Right lobe of liver (tissue), 6 donors: ENCODE results near the gene NDE1. TPM values are rescaled to one million over a fixed set of nuclear protein-coding genes. Genes with fewer than 3 reads are reported as not detected.
A peak's percentile ranks its signal among the peaks of the same experiment; 100 is the strongest.

Experiments
- ATAC-seq, 4 donors: fragments of 200-7000 bp; cut with Tn5 transposase; one replicate each; pipeline ENCODE4 v1.9.1; 2020; ENCODE audit warnings: mild to moderate bottlenecking in 4 of 4, moderate library complexity in 4 of 4
- DNase-seq, 3 donors: peaks; one replicate each; pipeline ENCODE4 v3.0.0-alpha.2; 2020
- H3K27ac ChIP-seq, 3 donors: fragments of 200-600 bp; one replicate each; pipeline ENCODE4 v1.8.0; 2022
- H3K27me3 ChIP-seq, 2 donors: fragments of 200-600 bp; one replicate each; pipeline ENCODE4 v1.8.0; 2022
- H3K36me3 ChIP-seq, 4 donors: fragments of 200-600 bp; sonication (generic) in 1 of 4; one replicate each; pipeline versions ENCODE4 v1.5.1 to v1.8.0; 2017 to 2022; ENCODE audit warnings: control low read depth in 1 of 4
- H3K4me1 ChIP-seq, 4 donors: fragments of 200-600 bp; sonication (generic) in 1 of 4; one replicate each; pipeline versions ENCODE4 v1.5.1 to v1.8.0; 2017 to 2022; ENCODE audit warnings: control low read depth in 1 of 4
- H3K4me3 ChIP-seq, 3 donors: fragments of 200-600 bp; one replicate each; pipeline ENCODE4 v1.8.0; 2022
- H3K9me3 ChIP-seq, 4 donors: fragments of 200-600 bp; sonication (generic) in 1 of 4; one replicate each; pipeline versions ENCODE4 v1.5.1 to v1.8.0; 2017 to 2022; ENCODE audit warnings: control low read depth in 1 of 4
- CTCF ChIP-seq, 4 donors: fragments of 200-600 bp in 3 of 4; fragments of 450-650 bp in 1 of 4; IDR thresholded peaks; one replicate each; pipeline versions ENCODE4 v1.5.1 to v1.8.0; 2016 to 2022; ENCODE audit warnings: antibody characterized with exemption in 4 of 4, mild to moderate bottlenecking in 2 of 4
- POLR2A ChIP-seq: fragments of 450-650 bp; IDR thresholded peaks from one replicate; pipeline ENCODE4 v1.6.1; 2017; ENCODE audit warnings: antibody characterized with exemption, mild to moderate bottlenecking
- WGBS: methylation state at CpG from one replicate; pipeline ENCODE4 v1.1.6; 2018; ENCODE audit warnings: low coverage, low lambda C conversion rate; ENCODE audit not compliant: insufficient coverage; ENCODE audit errors: missing lambda C conversion rate; 5-methylcytosine and 5-hydroxymethylcytosine counted together
- intact Hi-C, 2 donors: fragments of 100-400 bp; cut with DNase I; formaldehyde crosslinking; loops; one replicate each; pipeline versions ENCODE4 v1.11.2 to v1.14.1; 2022
- total RNA-seq, 6 experiments: library from RNA; depleted of rRNA in 2 of 6; stranded (reverse); fragments of >200 nt in 2 of 6; fragmentation: NEBNext Ultra II Directional in 3 of 6; extraction: Animal tissue kit (Norgen Biotek cat#: 25700) in 3 of 6; gene quantifications; one replicate each; pipeline versions ENCODE4 v1.1.0 to v1.2.4, GENCODE V29; 2016 to 2023
- donor health status: DM: no; HTN: yes; CAD: no.
- donor health status: DM: no; HTN: no; CAD: no.
- donor health status: DM: no; HTN: no; CAD: no.
- donor health status: DM: no; HTN: yes; CAD: no.
- donor health status: DM: no; HTN: yes; CAD: no.

NDE1 gene
- total RNA-seq, 6 experiments from 2014 or later = 3.6 to 10.2 (median 6.9) TPM

GRCh38 chr16:15708096-15708495 lies 58.1 kb downstream of the NDE1 start:
- DNase-seq = no peak
- H3K9me3 ChIP-seq = no peaks in the 10 kb centered on the region
- no peak overlapping the region for H3K27ac ChIP-seq
- no peaks in the 10 kb centered on the region for H3K27me3 ChIP-seq
- peak; percentile 37 to 70 (median 52) for ATAC-seq
- H3K4me3 ChIP-seq = no peak overlapping the region
- intact Hi-C loops = no loop called here
- WGBS = 58% methylated on average over 9 of the region's 12 CpGs
- H3K36me3 ChIP-seq = no peaks in the 10 kb centered on the region
- TF ChIP-seq POLR2A (no peak), CTCF (IDR thresholded peaks at IDR 0.05) (no peak)
- H3K4me1 ChIP-seq = no peaks in the 10 kb centered on the region

GRCh38 chr16:15708997-15709396 lies 59.0 kb downstream of the NDE1 start:
- no peak for DNase-seq
- TF ChIP-seq POLR2A = no peak
- TF ChIP-seq CTCF (IDR thresholded peaks at IDR 0.05) = no peak
- no peaks in the 10 kb centered on the region for H3K9me3 ChIP-seq
- H3K27me3 ChIP-seq = no peaks in the 10 kb centered on the region
- no peak overlapping the region for H3K27ac ChIP-seq
- intact Hi-C loops = no loop called here
- no peaks in the 10 kb centered on the region for H3K36me3 ChIP-seq
- no peak overlapping the region for H3K4me3 ChIP-seq
- no peaks in the 10 kb centered on the region for H3K4me1 ChIP-seq
- no peak for ATAC-seq
- 94% methylated on average over 4 of the region's 7 CpGs for WGBS

GRCh38 chr16:15714393-15715172 lies 64.5 kb downstream of the NDE1 start:
- no peak overlapping the region for H3K27ac ChIP-seq
- TF ChIP-seq POLR2A (no peak), CTCF (IDR thresholded peaks at IDR 0.05) (no peak)
- H3K9me3 ChIP-seq = no peaks in the 10 kb centered on the region
- intact Hi-C loops = no loop called here
- no peak for ATAC-seq
- H3K27me3 ChIP-seq = no peaks in the 10 kb centered on the region
- no peak for DNase-seq
- WGBS = 69% methylated on average over 2 of the region's 29 CpGs
- no peaks in the 10 kb centered on the region for H3K4me1 ChIP-seq
- no peaks in the 10 kb centered on the region for H3K36me3 ChIP-seq
- no peak overlapping the region for H3K4me3 ChIP-seq

- H3K27ac ChIP-seq = no peak overlapping the region
- TF ChIP-seq POLR2A (no peak), CTCF (IDR thresholded peaks at IDR 0.05) (no peak)
- no peak overlapping the region for H3K4me3 ChIP-seq
- WGBS = 100% methylated on average over 4 of the region's 5 CpGs
- no peaks in the 10 kb centered on the region for H3K9me3 ChIP-seq
- no peaks in the 10 kb centered on the region for H3K27me3 ChIP-seq
- ATAC-seq = no peak
- DNase-seq = no peak
- intact Hi-C loops = no loop called here
- no peaks in the 10 kb centered on the region for H3K4me1 ChIP-seq
- no peaks in the 10 kb centered on the region for H3K36me3 ChIP-seq
Observed at GRCh38 chr16:15715221-15715620, 65.2 kb downstream of the NDE1 start.
